GM12878 (cell line): ENCODE measurements around the gene PRSS1. TPM values are rescaled to one million over a fixed set of nuclear protein-coding genes. Genes with fewer than 3 reads are reported as not detected.
"Not testable (repeated sequence)": the region's sequence is repeated elsewhere in the genome, so short reads cannot be mapped to it uniquely, and the experiment has no call there.

Source experiments
- ATAC-seq: fragments of 200-7000 bp; cut with Tn5 transposase; 3 replicates; pipeline ENCODE4 v1.9.1; 2020; ENCODE audit warnings: mild to moderate bottlenecking, moderate library complexity
- BruUV-seq: library from RNA; stranded (reverse); fragments of 400-500 nt; replicated peaks from 2 replicates; lab custom pipeline; 2021; lab: Mats Ljungman, UMichigan
- CTCF ChIA-PET: fragments of 300-600 bp; sonication (Branson Sonifier 250); formaldehyde crosslinking; extraction: SDS; loops from one replicate; lab custom pipeline; 2021; ENCODE audit warnings: inconsistent platforms; lab: Yijun Ruan, JAX
- POLR2A ChIA-PET: fragments of 350-600 bp; formaldehyde crosslinking; extraction: SDS; loops from one replicate; lab custom pipeline; 2021; ENCODE audit warnings: inconsistent platforms; lab: Charles Lee
- RAD21 ChIA-PET: fragments of 300-600 bp; sonication (Branson Sonifier 250); formaldehyde crosslinking; loops from one replicate; lab custom pipeline; 2023; ENCODE audit warnings: antibody characterized with exemption; ENCODE audit not compliant: unreplicated experiment; lab: Charles Lee
- SMC1A ChIA-PET: fragments of 300-600 bp; sonication (Branson Sonifier 250); formaldehyde crosslinking; loops from one replicate; lab custom pipeline; 2023; ENCODE audit not compliant: unreplicated experiment, uncharacterized antibody; lab: Charles Lee
- DNase-seq: peaks from one replicate; pipeline ENCODE4 v3.0.0-alpha.2; 2011; ENCODE audit warnings: low read depth, low spot score
- FAIRE-seq: peaks from 3 replicates; lab custom pipeline; 2011; peaks lifted over from hg19 to GRCh38; lab: Jason Lieb, UNC
- H2AFZ ChIP-seq: 2 replicates; pipeline ENCODE4 v1.6.0; 2011; ENCODE audit warnings: low read depth, low read length, control low read depth; ENCODE audit not compliant: control insufficient read depth
- H3K27ac ChIP-seq: 2 replicates; pipeline ENCODE4 v1.5.1; 2011; ENCODE audit warnings: control low read depth; ENCODE audit not compliant: control insufficient read depth, insufficient read depth
- H3K27me3 ChIP-seq, 2 experiments: replicated peaks in 1 of 2; 2 replicates each; pipeline versions ENCODE4 v1.6.0 to v1.6.1; 2011; ENCODE audit warnings: low read length in 1 of 2; ENCODE audit not compliant: control insufficient read depth in 2 of 2, insufficient read depth in 2 of 2
- H3K36me3 ChIP-seq, 2 experiments: 2 replicates each; pipeline ENCODE4 v1.5.1; 2011; ENCODE audit warnings: low read length in 1 of 2; ENCODE audit not compliant: control insufficient read depth in 2 of 2, insufficient read depth in 2 of 2
- H3K4me1 ChIP-seq: 2 replicates; pipeline ENCODE4 v1.6.1; 2011; ENCODE audit warnings: mild to moderate bottlenecking, low read length, moderate library complexity, mixed read lengths; ENCODE audit not compliant: control insufficient read depth, insufficient read depth
- H3K4me2 ChIP-seq: 2 replicates; pipeline ENCODE4 v1.6.0; 2011; ENCODE audit warnings: control low read depth; ENCODE audit not compliant: control insufficient read depth, insufficient read depth
- H3K4me3 ChIP-seq: fragments of 200-600 bp; sonication (generic); 2 replicates; pipeline ENCODE4 v1.5.1; 2016
- H3K79me2 ChIP-seq: 2 replicates; pipeline ENCODE4 v1.6.0; 2011; ENCODE audit warnings: low read length; ENCODE audit not compliant: control insufficient read depth, insufficient read depth
- H3K9ac ChIP-seq: 2 replicates; pipeline ENCODE4 v1.8.0; 2011; ENCODE audit warnings: low read length, control low read depth, mixed read lengths; ENCODE audit not compliant: control insufficient read depth, insufficient read depth
- H3K9me3 ChIP-seq: replicated peaks from 3 replicates; pipeline ENCODE4 v1.5.1; 2011; ENCODE audit warnings: mild to moderate bottlenecking, low read length; ENCODE audit not compliant: control insufficient read depth, insufficient read depth
- H4K20me1 ChIP-seq: 2 replicates; pipeline ENCODE4 v1.6.0; 2011; ENCODE audit not compliant: control insufficient read depth, insufficient read depth
- CHD4 ChIP-seq: fragments of 200-600 bp; sonication (generic); IDR thresholded peaks from 2 replicates; pipeline ENCODE4 v1.6.1; 2016; ENCODE audit warnings: mild to moderate bottlenecking
- HCFC1 ChIP-seq: fragments of 150-350 bp; IDR thresholded peaks from 2 replicates; pipeline ENCODE4 v1.6.1; 2014; ENCODE audit warnings: low read length
- NR2F1 ChIP-seq: fragments of 450-650 bp; conservative IDR thresholded peaks from 2 replicates; pipeline ENCODE4 v1.6.1; 2017; ENCODE audit warnings: mild to moderate bottlenecking
- SUZ12 ChIP-seq: fragments of 200-600 bp; sonication (generic); IDR thresholded peaks from one replicate; pipeline ENCODE4 v1.6.1; 2018; ENCODE audit warnings: antibody characterized with exemption, mild to moderate bottlenecking; ENCODE audit not compliant: unreplicated experiment
- WGBS: methylation state at CpG from one replicate; pipeline ENCODE4 v1.1.6; 2016; ENCODE audit warnings: low lambda C conversion rate; ENCODE audit not compliant: insufficient replicate concordance, insufficient coverage; ENCODE audit errors: missing lambda C conversion rate; 5-methylcytosine and 5-hydroxymethylcytosine counted together
- in situ Hi-C: fragments of 300-500 bp; cut with MboI; formaldehyde crosslinking; loops from 9 replicates; pipeline ENCODE4 v1.14.3; 2018; ENCODE audit warnings: mixed read lengths
- intact Hi-C: fragments of 100-400 bp; cut with micrococcal nuclease; formaldehyde crosslinking; loops from one replicate; pipeline ENCODE4 v1.14.2; 2022; ENCODE audit not compliant: unreplicated experiment
- polyA plus RNA-seq, 11 experiments: library from polyadenylated mRNA; depleted of rRNA in 4 of 11; unstranded in 6 of 11; stranded (reverse) in 5 of 11; fragments of >200 nt; fragmentation: Nextera tagmentation in 4 of 11; fragmentation: Illumina TruSeq in 1 of 11; extraction: Ambion mirVana in 4 of 11; extraction: Trizol in 1 of 11; gene quantifications; 1 replicate in 1 of 11; 2 replicates in 10 of 11; pipeline versions ENCODE4 v1.2.1 to v1.2.3, GENCODE V29; 2011 to 2016; ENCODE audit warnings: inconsistent platforms in 2 of 11, missing spikeins in 2 of 11, low read depth in 1 of 11
- total RNA-seq, 4 experiments: library from RNA; depleted of rRNA in 3 of 4; stranded (reverse); fragments of >200 nt in 3 of 4; fragmentation: Illumina TruSeq in 1 of 4; extraction: Trizol in 1 of 4; gene quantifications; 2 replicates each; pipeline versions ENCODE4 v1.2.1 to v1.2.3, GENCODE V29; 2013 to 2021
- TF ChIP-seq, protein P1 (sequence below): IDR thresholded peaks from 2 replicates; pipeline ENCODE4 v1.6.1; 2012; ENCODE audit warnings: low read length, inconsistent platforms

The PRSS1 gene
- total and polyA plus RNA-seq, 10 of the 15 experiments (the other 5 are each of a cell fraction or from before 2014, with no cell fraction given), result 11.9 TPM; not detected in 9

- ChIA-PET POLR2A (no interaction called here), SMC1A (interaction anchor here (1.2 to 1.5 kb wide), 2 partner anchors 11 kb away, joined by 3 to 6 read pairs; partner anchors contain the start of gene PRSS1), CTCF (interaction anchor here (1.1 to 2.7 kb wide), 4 partner anchors 11 to 94 kb away, joined by 3 to 10 read pairs (median 4); partner anchors contain the start of gene PRSS2)
- H4K20me1 ChIP-seq, result no peaks in the 10 kb centered on the region
- H3K9ac ChIP-seq, result no peak overlapping the region
- ATAC-seq, result no peak
- no peak overlapping the region for H3K4me2 ChIP-seq
- no peak overlapping the region for H3K4me3 ChIP-seq
- DNase-seq, result no peak
- peaks cover 0 to 2% of the 10 kb centered on the region in 2 experiments; a peak in 1 of 4 replicates for H3K27me3 ChIP-seq
- WGBS, result 28% methylated on average over 5 of the region's 5 CpGs
- no peaks in the 10 kb centered on the region for H3K4me1 ChIP-seq
- no peaks in the 10 kb centered on the region for H3K36me3 ChIP-seq
- intact Hi-C loops (no loop called here), in situ Hi-C loops (no loop called here)
- H3K79me2 ChIP-seq, result no peaks in the 10 kb centered on the region
- H2AFZ ChIP-seq, result no peak overlapping the region
- FAIRE-seq, result no peak
- TF ChIP-seq, protein P1, sequence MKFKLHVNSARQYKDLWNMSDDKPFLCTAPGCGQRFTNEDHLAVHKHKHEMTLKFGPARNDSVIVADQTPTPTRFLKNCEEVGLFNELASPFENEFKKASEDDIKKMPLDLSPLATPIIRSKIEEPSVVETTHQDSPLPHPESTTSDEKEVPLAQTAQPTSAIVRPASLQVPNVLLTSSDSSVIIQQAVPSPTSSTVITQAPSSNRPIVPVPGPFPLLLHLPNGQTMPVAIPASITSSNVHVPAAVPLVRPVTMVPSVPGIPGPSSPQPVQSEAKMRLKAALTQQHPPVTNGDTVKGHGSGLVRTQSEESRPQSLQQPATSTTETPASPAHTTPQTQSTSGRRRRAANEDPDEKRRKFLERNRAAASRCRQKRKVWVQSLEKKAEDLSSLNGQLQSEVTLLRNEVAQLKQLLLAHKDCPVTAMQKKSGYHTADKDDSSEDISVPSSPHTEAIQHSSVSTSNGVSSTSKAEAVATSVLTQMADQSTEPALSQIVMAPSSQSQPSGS, result no peak
- TF ChIP-seq SUZ12, result no peak
- no peak for TF ChIP-seq HCFC1
- no peak for TF ChIP-seq NR2F1
- no peak for TF ChIP-seq CHD4
- TF ChIP-seq, all 136 proteins: peak for 0
- no TSS peak for BruUV-seq
- Histone ChIP-seq H3K9me3 (no peaks in the 10 kb centered on the region), H3K27ac (no peak overlapping the region)
- RAD21 ChIA-PET, result interaction anchor here (0.7 to 1.0 kb wide), 4 partner anchors 23 to 151 kb away, joined by 3 to 5 read pairs (median 4); no protein-coding TSS in a partner anchor
Measured at GRCh38 chr7:142760071-142760642, 10.9 kb downstream of the PRSS1 start.

- H3K27ac ChIP-seq, H3K9me3 ChIP-seq, BruUV-seq, intact Hi-C loops, ATAC-seq, DNase-seq, H3K4me1 ChIP-seq, H4K20me1 ChIP-seq, H2AFZ ChIP-seq, H3K27me3 ChIP-seq, H3K4me2 ChIP-seq, H3K4me3 ChIP-seq, FAIRE-seq, H3K79me2 ChIP-seq, POLR2A ChIA-PET, in situ Hi-C loops, H3K36me3 ChIP-seq, H3K9ac ChIP-seq: not testable (repeated sequence)
- RAD21 ChIA-PET, result interaction anchor here (1.5 kb wide), 1 partner anchor 22 kb away, joined by 4 read pairs; no protein-coding TSS in a partner anchor
- WGBS, result 59% methylated on average over 2 of the region's 2 CpGs
- SMC1A ChIA-PET, result interaction anchor here (1.2 to 1.5 kb wide), 2 partner anchors 10 to 12 kb away, joined by 3 to 6 read pairs; partner anchors contain the start of gene PRSS1
- CTCF ChIA-PET, result interaction anchor here (1.5 to 2.7 kb wide), 2 partner anchors 48 to 129 kb away, joined by 3 to 10 read pairs; no protein-coding TSS in a partner anchor
Measured at GRCh38 chr7:142761606-142762005, 12.3 kb downstream of the PRSS1 start.
